H1 (cell line): Measurements from ENCODE around the gene CRY1. TPM values are rescaled to one million over a fixed set of nuclear protein-coding genes. Genes with fewer than 3 reads are reported as not detected.

Source experiments
- CHD7 ChIP-seq: fragments of 300-600 bp; sonication (generic); IDR thresholded peaks from 2 replicates; pipeline ENCODE4 v1.7.1; 2012; ENCODE audit warnings: low read length, moderate library complexity, mild to moderate bottlenecking, inconsistent platforms; ENCODE audit not compliant: insufficient replicate concordance
- SAP30 ChIP-seq: fragments of 300-600 bp; sonication (generic); IDR thresholded peaks from 2 replicates; pipeline ENCODE4 v1.7.1; 2012; ENCODE audit warnings: low read length, moderate library complexity, mild to moderate bottlenecking, inconsistent platforms; ENCODE audit not compliant: insufficient read depth, insufficient replicate concordance
- TBP ChIP-seq: IDR thresholded peaks from 2 replicates; pipeline ENCODE4 v1.6.1; 2011; ENCODE audit warnings: low read depth, low read length, improper control_type of control experiment
- polyA plus RNA-seq, 7 experiments: library from polyadenylated mRNA; depleted of rRNA in 3 of 7; stranded (reverse) in 5 of 7; unstranded in 2 of 7; fragments of >200 nt in 5 of 7; fragments of 200-250 nt in 2 of 7; gene quantifications; 1 replicate in 5 of 7; 2 replicates in 1 of 7; 4 replicates in 1 of 7; pipeline versions ENCODE4 v1.2.1 to v1.2.3, GENCODE V29; 2011 to 2013; ENCODE audit warnings: missing spikeins in 2 of 7, mixed read lengths in 2 of 7
- total RNA-seq: library from RNA; stranded (reverse); fragmentation: NEBNext Ultra II Directional; extraction: Animal tissue kit (Norgen Biotek cat#: 25700); gene quantifications from 2 replicates; pipeline ENCODE4 v1.2.1, GENCODE V29; 2021

Gene CRY1
- total and polyA plus RNA-seq, 2 of the 8 experiments (the other 6 are each of a cell fraction or from before 2014, with no cell fraction given) = 13.6 to 25.1 TPM

- no peak for TF ChIP-seq CHD7
- no peak for TF ChIP-seq SAP30
- no peak for TF ChIP-seq TBP
Measured at GRCh38 chr12:106975098-106975497, 118.3 kb downstream of the CRY1 start (continued).
